IPS-15b (cell line): ENCODE results near the gene QPCTL.

ENCODE experiments used
- H3K27me3 ChIP-seq: one replicate; pipeline ENCODE4 v1.6.1; 2013; ENCODE audit warnings: low read length; ENCODE audit not compliant: control insufficient read depth, insufficient read depth
- H3K36me3 ChIP-seq: one replicate; pipeline ENCODE4 v1.6.1; 2013; ENCODE audit warnings: low read length; ENCODE audit not compliant: control insufficient read depth, insufficient read depth
- H3K4me1 ChIP-seq: one replicate; pipeline ENCODE4 v1.6.1; 2013; ENCODE audit warnings: mild to moderate bottlenecking, low read length; ENCODE audit not compliant: control insufficient read depth, insufficient read depth
- H3K4me3 ChIP-seq: one replicate; pipeline ENCODE4 v1.5.1; 2013; ENCODE audit warnings: low read depth, low read length
- H3K9ac ChIP-seq: one replicate; pipeline ENCODE4 v1.6.1; 2013; ENCODE audit warnings: low read depth, mild to moderate bottlenecking, low read length
- H3K9me3 ChIP-seq: one replicate; pipeline ENCODE4 v1.6.1; 2013; ENCODE audit warnings: mild to moderate bottlenecking, low read length; ENCODE audit not compliant: control insufficient read depth, insufficient read depth

The QPCTL gene

GRCh38 chr19:45659096-45659729, 33.3 kb upstream of the QPCTL start:
- H3K36me3 ChIP-seq = no peaks in the 10 kb centered on the region
- H3K9ac ChIP-seq = no peak overlapping the region
- H3K27me3 ChIP-seq = peaks cover 2% of the 10 kb centered on the region
- no peaks in the 10 kb centered on the region for H3K9me3 ChIP-seq
- H3K4me3 ChIP-seq = no peak overlapping the region
- no peaks in the 10 kb centered on the region for H3K4me1 ChIP-seq

GRCh38 chr19:45660636-45661035, 31.8 kb upstream of the QPCTL start:
- Histone ChIP-seq H3K4me3 (no peak overlapping the region), H3K4me1 (no peaks in the 10 kb centered on the region), H3K9ac (no peak overlapping the region), H3K9me3 (no peaks in the 10 kb centered on the region), H3K36me3 (no peaks in the 10 kb centered on the region), H3K27me3 (peaks cover 2% of the 10 kb centered on the region)

GRCh38 chr19:45663800-45664199, 28.7 kb upstream of the QPCTL start:
- H3K4me1 ChIP-seq = peaks cover 3% of the 10 kb centered on the region
- peaks cover 14% of the 10 kb centered on the region for H3K27me3 ChIP-seq
- no peaks in the 10 kb centered on the region for H3K9me3 ChIP-seq
- no peaks in the 10 kb centered on the region for H3K36me3 ChIP-seq
- H3K4me3 ChIP-seq = no peak overlapping the region
- no peak overlapping the region for H3K9ac ChIP-seq

- Histone ChIP-seq H3K9me3 (no peaks in the 10 kb centered on the region), H3K27me3 (peaks cover 22% of the 10 kb centered on the region), H3K9ac (no peak overlapping the region), H3K4me3 (no peak overlapping the region), H3K4me1 (peaks cover 3% of the 10 kb centered on the region), H3K36me3 (no peaks in the 10 kb centered on the region)
These were observed 27.9 kb upstream of the QPCTL start for GRCh38 chr19:45664575-45664974.

GRCh38 chr19:45667620-45668341, 24.7 kb upstream of the QPCTL start, which contains the start of gene GIPR:
GIPR (plus strand) TSS chr19:45668221; CDS start chr19:45669521, 1,300 bp downstream.
- Histone ChIP-seq H3K36me3 (no peaks in the 10 kb centered on the region), H3K9ac (no peak within 1 kb of the TSS), H3K4me3 (peak within 1 kb of the TSS; percentile 43), H3K27me3 (peaks cover 32% of the 10 kb centered on the region), H3K9me3 (no peaks in the 10 kb centered on the region), H3K4me1 (peaks cover 3% of the 10 kb centered on the region)

- H3K4me3 ChIP-seq = peak overlapping the region; percentile 43
- H3K36me3 ChIP-seq = no peaks in the 10 kb centered on the region
- no peak overlapping the region for H3K9ac ChIP-seq
- peaks cover 32% of the 10 kb centered on the region for H3K27me3 ChIP-seq
- peaks cover 3% of the 10 kb centered on the region for H3K4me1 ChIP-seq
- no peaks in the 10 kb centered on the region for H3K9me3 ChIP-seq
These were observed 24.1 kb upstream of the QPCTL start for GRCh38 chr19:45668342-45668871.

GRCh38 chr19:45670670-45671453, 21.6 kb upstream of the QPCTL start:
- peaks cover 3% of the 10 kb centered on the region for H3K4me1 ChIP-seq
- peaks cover 32% of the 10 kb centered on the region for H3K27me3 ChIP-seq
- H3K4me3 ChIP-seq = peak overlapping the region; percentile 62
- H3K9ac ChIP-seq = peak overlapping the region; percentile 37
- no peaks in the 10 kb centered on the region for H3K36me3 ChIP-seq
- H3K9me3 ChIP-seq = no peaks in the 10 kb centered on the region

GRCh38 chr19:45674946-45675345, 17.5 kb upstream of the QPCTL start:
- no peaks in the 10 kb centered on the region for H3K9me3 ChIP-seq
- no peak overlapping the region for H3K4me3 ChIP-seq
- no peaks in the 10 kb centered on the region for H3K36me3 ChIP-seq
- H3K4me1 ChIP-seq = peaks cover 5% of the 10 kb centered on the region
- H3K9ac ChIP-seq = no peak overlapping the region
- peaks cover 19% of the 10 kb centered on the region for H3K27me3 ChIP-seq

GRCh38 chr19:45676851-45677263, 15.6 kb upstream of the QPCTL start:
- Histone ChIP-seq H3K9me3 (no peaks in the 10 kb centered on the region), H3K9ac (peak overlapping the region; percentile 65), H3K4me3 (peak overlapping the region; percentile 87), H3K4me1 (peaks cover 5% of the 10 kb centered on the region), H3K27me3 (peaks cover 13% of the 10 kb centered on the region), H3K36me3 (no peaks in the 10 kb centered on the region)

- Histone ChIP-seq H3K9ac (peak overlapping the region; percentile 73), H3K4me3 (peak overlapping the region; percentile 87), H3K4me1 (peaks cover 5% of the 10 kb centered on the region), H3K27me3 (peaks cover 12% of the 10 kb centered on the region), H3K36me3 (no peaks in the 10 kb centered on the region), H3K9me3 (no peaks in the 10 kb centered on the region)
These were observed 14.9 kb upstream of the QPCTL start for GRCh38 chr19:45677351-45678230.
